BLaER1 (cell line): ENCODE data around the gene IL19.

Source experiments
- H3K27ac ChIP-seq: shearing (Covaris generic); formaldehyde crosslinking; 2 replicates; pipeline ENCODE4 v1.8.1; 2022
- H3K27me3 ChIP-seq: shearing (Covaris generic); formaldehyde crosslinking; 2 replicates; pipeline ENCODE4 v1.8.1; 2022
- H3K36me3 ChIP-seq: shearing (Covaris generic); formaldehyde crosslinking; 2 replicates; pipeline ENCODE4 v1.8.1; 2022
- H3K4me1 ChIP-seq: shearing (Covaris generic); formaldehyde crosslinking; 2 replicates; pipeline ENCODE4 v1.8.1; 2022
- H3K4me2 ChIP-seq: shearing (Covaris generic); formaldehyde crosslinking; 2 replicates; pipeline ENCODE4 v1.8.1; 2022
- H3K4me3 ChIP-seq: shearing (Covaris generic); formaldehyde crosslinking; 2 replicates; pipeline ENCODE4 v1.8.1; 2022
- H3K9ac ChIP-seq: shearing (Covaris generic); formaldehyde crosslinking; 2 replicates; pipeline ENCODE4 v1.8.1; 2022
- H3K9me3 ChIP-seq: shearing (Covaris generic); formaldehyde crosslinking; 2 replicates; pipeline ENCODE4 v1.8.1; 2022
- H4K20me1 ChIP-seq: shearing (Covaris generic); formaldehyde crosslinking; 2 replicates; pipeline ENCODE4 v1.8.1; 2022
- Cebpa-rat ChIP-seq: shearing (Covaris generic); IDR thresholded peaks from 2 replicates; pipeline ENCODE4 v1.8.1; 2022

IL19 gene

DNA sequence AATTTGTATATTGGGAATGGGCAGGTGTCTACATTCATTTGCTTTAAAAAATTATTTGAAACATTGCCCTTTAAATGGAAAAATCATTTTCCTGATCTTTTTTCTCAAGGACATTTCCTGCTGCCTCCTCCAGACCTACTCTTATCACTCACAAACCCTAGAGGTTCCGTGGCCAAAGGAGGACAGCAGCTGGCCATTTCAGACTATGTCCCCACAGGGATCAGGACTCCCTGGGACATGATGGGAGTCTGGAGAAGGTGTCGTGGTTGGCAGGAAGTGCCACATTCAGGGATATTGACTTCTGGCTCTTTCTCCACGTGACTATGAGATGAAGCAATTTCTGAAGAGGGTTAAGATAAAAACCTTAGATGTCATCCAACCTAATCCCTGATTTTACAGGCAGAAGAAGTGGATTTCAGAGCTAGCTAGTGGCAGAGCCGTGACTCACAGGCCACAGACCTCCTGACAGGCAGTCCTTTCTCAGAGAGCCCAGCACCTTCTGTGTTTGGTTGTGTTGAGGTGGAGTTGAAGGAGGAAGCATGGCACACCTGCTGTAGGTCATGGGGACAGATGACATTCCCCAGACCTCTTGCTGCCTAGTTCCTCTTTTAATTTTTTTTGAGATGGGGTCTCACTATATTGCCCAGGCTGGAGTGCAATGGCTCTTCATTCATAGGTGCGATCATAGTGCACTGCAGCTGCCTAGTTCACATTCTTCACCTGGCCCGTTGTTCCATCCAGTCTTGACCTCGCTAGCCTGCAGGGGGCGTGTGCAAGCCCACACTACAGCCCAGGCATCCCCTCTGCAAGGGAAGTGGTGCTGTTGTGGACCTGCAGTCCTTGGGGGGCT lies 27.2 kb downstream of the IL19 start:
- Histone ChIP-seq H3K36me3 (no peaks in the 10 kb centered on the region), H3K27ac (no peak overlapping the region), H3K4me3 (no peak overlapping the region), H3K27me3 (no peaks in the 10 kb centered on the region), H4K20me1 (no peaks in the 10 kb centered on the region), H3K9ac (no peak overlapping the region), H3K9me3 (no peaks in the 10 kb centered on the region), H3K4me2 (peak overlapping the region; percentile 69; the same call in 1 of the 2 replicates), H3K4me1 (peaks cover 58% of the 10 kb centered on the region)
- no peak for TF ChIP-seq Cebpa-rat

DNA sequence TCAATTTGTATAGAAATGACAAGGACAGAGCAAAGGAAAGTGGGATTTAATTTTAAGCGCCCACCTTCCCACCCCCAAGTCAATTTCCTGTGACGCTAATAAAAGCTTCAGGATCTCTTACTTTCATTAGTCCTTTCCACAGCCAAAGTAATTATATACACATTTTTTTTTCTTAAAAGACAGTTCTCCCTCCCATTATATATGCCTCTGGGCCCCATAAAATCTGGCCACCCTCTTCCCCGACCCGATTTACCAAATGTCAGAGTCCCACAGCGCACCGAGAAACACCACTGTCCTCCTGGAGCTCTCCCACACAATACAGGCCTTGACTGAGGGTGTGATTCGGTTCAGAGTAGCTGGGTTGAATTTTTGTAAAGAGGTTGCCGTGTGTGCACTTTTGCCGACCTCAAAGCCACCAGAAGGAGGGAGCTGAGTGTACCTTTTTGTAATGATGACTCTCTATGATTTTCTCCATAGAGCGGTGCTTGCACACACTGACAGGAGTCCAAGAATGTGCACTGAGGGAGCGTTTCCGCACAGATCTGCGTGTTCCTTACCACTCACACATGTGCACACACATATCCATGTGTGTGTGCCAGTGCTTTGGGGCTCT lies 27.9 kb downstream of the IL19 start:
- no peaks in the 10 kb centered on the region for H3K9me3 ChIP-seq
- no peak overlapping the region for H3K4me3 ChIP-seq
- H3K9ac ChIP-seq: no peak overlapping the region
- H3K36me3 ChIP-seq: no peaks in the 10 kb centered on the region
- no peaks in the 10 kb centered on the region for H3K27me3 ChIP-seq
- TF ChIP-seq Cebpa-rat: no peak
- peak overlapping the region; percentile 69 for H3K4me2 ChIP-seq
- H4K20me1 ChIP-seq: no peaks in the 10 kb centered on the region
- no peak overlapping the region for H3K27ac ChIP-seq
- H3K4me1 ChIP-seq: peaks cover 58% of the 10 kb centered on the region

DNA sequence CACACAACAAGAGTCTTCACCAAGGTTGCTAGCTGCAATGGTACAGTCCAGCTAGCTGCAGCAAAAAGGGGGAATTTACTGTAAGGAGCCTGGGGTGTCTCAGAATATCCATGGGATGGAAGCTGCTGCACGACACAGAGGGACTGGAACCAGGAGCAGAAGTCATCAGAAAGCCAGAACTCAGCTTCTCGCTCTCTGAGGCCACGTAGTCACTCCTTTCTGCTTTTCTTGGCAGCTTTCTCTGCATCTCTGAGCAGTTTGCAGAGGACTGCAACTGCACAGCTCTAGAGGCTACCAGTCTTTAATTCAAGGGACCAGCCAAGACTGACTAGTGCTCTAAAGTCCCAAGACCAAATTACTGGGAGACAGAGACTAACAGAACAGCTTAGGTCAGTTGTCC lies 28.7 kb downstream of the IL19 start:
- no peaks in the 10 kb centered on the region for H3K9me3 ChIP-seq
- no peak for TF ChIP-seq Cebpa-rat
- H3K9ac ChIP-seq: no peak overlapping the region
- H3K36me3 ChIP-seq: no peaks in the 10 kb centered on the region
- H3K27me3 ChIP-seq: no peaks in the 10 kb centered on the region
- no peak overlapping the region for H3K4me3 ChIP-seq
- H3K27ac ChIP-seq: peak overlapping the region; percentile 27; the same call in 1 of the 2 replicates
- peak overlapping the region; percentile 69 for H3K4me2 ChIP-seq
- peaks cover 66% of the 10 kb centered on the region for H3K4me1 ChIP-seq
- H4K20me1 ChIP-seq: no peaks in the 10 kb centered on the region

DNA sequence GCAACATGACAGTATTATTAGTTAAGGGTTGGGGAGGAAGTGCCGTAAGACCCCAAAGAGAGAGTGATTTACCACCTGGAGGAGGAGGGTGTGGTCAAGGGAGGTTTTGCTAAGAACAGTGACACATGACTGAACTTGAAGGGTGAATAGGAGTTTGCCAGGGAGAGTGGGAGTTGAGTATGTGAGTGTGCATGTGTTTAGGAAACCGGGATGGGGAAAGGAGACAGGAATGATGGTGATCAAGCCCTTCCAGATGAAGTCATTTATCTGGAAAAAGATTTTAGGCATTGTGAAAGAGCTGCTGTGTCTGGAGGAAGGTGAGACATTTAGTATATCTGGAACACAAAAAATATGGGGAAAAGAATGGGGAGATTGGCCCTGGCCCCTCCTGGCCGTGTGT lies 29.8 kb downstream of the IL19 start:
- Histone ChIP-seq H4K20me1 (no peaks in the 10 kb centered on the region), H3K4me3 (no peak overlapping the region), H3K9me3 (no peaks in the 10 kb centered on the region), H3K4me1 (peaks cover 66% of the 10 kb centered on the region), H3K9ac (no peak overlapping the region), H3K27me3 (no peaks in the 10 kb centered on the region), H3K36me3 (no peaks in the 10 kb centered on the region), H3K4me2 (peak overlapping the region; percentile 69), H3K27ac (no peak overlapping the region)
- no peak for TF ChIP-seq Cebpa-rat

DNA sequence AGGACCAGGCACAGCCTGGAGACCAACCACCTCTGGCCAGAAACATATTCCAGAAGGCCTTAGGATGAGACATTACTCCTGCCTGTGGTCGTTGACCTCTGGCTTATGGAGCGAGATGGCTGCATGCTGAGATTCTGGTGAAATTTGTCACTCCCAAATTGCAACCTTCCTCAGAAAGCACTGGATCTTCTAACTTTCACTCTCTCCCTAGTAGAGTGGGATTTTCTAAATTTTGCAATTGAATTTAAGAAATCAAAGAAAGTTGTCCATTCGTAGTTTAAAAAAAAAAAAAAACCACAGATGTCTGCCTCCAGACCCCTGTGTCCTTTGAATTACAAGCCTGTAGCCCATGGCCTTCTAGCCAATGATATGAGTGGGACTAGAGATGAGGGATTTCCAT lies 30.3 kb downstream of the IL19 start:
- Histone ChIP-seq H3K27ac (no peak overlapping the region), H4K20me1 (no peaks in the 10 kb centered on the region), H3K27me3 (no peaks in the 10 kb centered on the region), H3K36me3 (no peaks in the 10 kb centered on the region), H3K9ac (no peak overlapping the region), H3K4me1 (peaks cover 66% of the 10 kb centered on the region), H3K9me3 (no peaks in the 10 kb centered on the region), H3K4me3 (no peak overlapping the region), H3K4me2 (peak overlapping the region; percentile 69)
- TF ChIP-seq Cebpa-rat: no peak

DNA sequence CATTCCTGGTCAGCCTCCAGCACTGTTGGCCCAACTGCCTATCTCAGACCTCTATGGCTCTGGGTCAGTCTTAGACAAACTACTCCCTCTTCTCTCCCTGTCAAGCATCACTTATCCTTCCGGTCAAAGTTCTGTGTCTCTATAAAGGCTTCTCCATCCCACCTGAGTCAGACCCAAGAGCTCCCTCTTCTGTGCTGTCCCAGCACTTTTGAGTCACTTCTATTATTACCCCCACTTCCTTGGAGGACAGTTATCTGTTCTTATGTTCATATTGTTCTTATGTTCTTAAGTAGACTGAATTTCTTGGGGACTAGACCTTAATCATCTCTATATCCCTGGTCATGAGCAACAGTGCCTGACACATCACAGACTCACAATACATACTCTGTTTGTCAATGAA lies 30.9 kb downstream of the IL19 start:
- Histone ChIP-seq H3K4me3 (no peak overlapping the region), H3K36me3 (no peaks in the 10 kb centered on the region), H3K9ac (no peak overlapping the region), H3K9me3 (no peaks in the 10 kb centered on the region), H3K27ac (no peak overlapping the region), H3K4me2 (no peak overlapping the region), H4K20me1 (no peaks in the 10 kb centered on the region), H3K4me1 (peaks cover 66% of the 10 kb centered on the region), H3K27me3 (no peaks in the 10 kb centered on the region)
- no peak for TF ChIP-seq Cebpa-rat

DNA sequence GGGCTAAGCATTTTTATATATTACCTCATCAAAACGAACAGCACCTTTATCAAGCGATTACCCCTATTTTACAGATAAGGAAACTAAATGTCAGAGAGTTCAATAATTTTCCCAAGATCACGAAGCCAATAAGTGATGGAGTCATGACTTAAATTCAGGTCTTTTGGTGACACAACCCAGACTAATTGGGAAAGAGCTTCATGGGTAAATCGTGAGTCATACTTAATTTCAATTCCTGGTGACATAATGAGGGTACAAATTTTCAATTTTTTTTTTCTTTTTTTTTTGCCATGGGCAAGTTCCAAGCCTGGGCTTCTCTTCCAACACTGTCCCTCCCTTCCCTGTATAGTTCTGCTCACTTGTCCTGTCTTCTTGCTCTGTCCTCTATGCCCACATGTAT lies 31.8 kb downstream of the IL19 start:
- Histone ChIP-seq H3K4me1 (peaks cover 65% of the 10 kb centered on the region), H3K9me3 (no peaks in the 10 kb centered on the region), H3K9ac (no peak overlapping the region)

DNA sequence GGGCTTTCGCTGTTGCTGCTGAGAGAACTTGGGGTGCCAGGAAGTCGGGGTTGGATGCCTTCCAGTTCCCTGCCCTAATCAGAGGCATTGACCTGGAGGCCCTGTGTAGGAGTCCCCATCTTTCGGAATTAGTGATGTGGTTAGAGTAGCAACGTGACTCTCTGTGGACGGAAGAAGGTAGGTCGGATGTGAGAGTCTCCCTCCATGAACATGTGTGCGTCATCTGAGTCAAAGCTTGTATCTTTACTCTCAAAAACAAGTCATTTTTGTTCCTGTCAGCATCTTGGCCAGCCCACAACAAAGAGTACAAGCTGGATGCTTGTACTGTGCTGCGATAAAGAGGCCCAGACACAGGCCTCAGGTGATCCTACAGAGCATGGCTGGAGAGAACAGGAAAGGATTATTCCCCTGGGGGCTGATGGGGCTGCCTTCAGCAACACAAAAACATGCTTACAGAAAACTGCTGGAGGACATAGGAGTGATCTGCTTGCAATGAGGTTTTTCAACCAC lies 32.7 kb downstream of the IL19 start:
- Histone ChIP-seq H3K4me2 (peak overlapping the region; percentile 70), H3K9ac (no peak overlapping the region), H3K36me3 (no peaks in the 10 kb centered on the region)

More for the DNA sequence above, 31.8 kb downstream of the IL19 start:
- TF ChIP-seq Cebpa-rat: no peak
- Histone ChIP-seq H4K20me1 (no peaks in the 10 kb centered on the region), H3K27me3 (no peaks in the 10 kb centered on the region), H3K4me3 (no peak overlapping the region), H3K4me2 (peak overlapping the region; percentile 70), H3K36me3 (no peaks in the 10 kb centered on the region), H3K27ac (peak overlapping the region; percentile 37; the same call in 1 of the 2 replicates)

DNA sequence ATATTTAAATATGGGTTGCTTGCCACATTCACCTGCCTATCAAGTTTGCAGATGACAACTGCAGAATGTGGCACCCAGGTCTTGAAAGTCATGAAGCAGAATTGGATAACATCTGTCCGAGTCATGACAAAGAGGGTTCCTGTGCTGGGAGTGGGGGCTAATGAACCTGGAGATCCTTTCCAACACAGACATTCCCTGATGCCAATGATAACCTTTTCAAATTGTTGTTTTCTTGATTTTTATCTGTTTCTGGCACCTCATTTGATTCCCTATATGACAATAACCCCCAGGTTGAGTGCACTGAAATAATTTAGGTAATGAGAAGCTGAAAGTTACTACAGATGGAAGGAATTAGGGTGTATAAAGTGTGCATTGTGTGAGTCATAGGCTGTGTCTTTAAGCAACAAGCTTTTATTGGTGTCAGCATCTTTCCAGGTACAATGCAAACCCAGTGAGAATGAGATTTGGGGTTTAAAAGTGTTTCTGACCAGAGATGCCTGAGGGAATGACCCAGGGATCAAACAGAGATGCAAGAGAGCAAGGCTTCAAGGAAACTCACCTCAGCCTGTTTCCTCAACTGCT lies 33.7 kb downstream of the IL19 start:
- no peaks in the 10 kb centered on the region for H3K9me3 ChIP-seq
- H3K27ac ChIP-seq: no peak overlapping the region
- no peaks in the 10 kb centered on the region for H3K27me3 ChIP-seq
- H3K36me3 ChIP-seq: no peaks in the 10 kb centered on the region
- H3K9ac ChIP-seq: no peak overlapping the region
- peaks cover 57% of the 10 kb centered on the region for H3K4me1 ChIP-seq
- H4K20me1 ChIP-seq: no peaks in the 10 kb centered on the region
- no peak overlapping the region for H3K4me3 ChIP-seq
- H3K4me2 ChIP-seq: peak overlapping the region; percentile 70; the same call in 1 of the 2 replicates
- TF ChIP-seq Cebpa-rat: no peak

More for the DNA sequence above, 32.7 kb downstream of the IL19 start:
- Histone ChIP-seq H4K20me1 (no peaks in the 10 kb centered on the region), H3K9me3 (no peaks in the 10 kb centered on the region), H3K4me3 (no peak overlapping the region), H3K4me1 (peaks cover 60% of the 10 kb centered on the region), H3K27me3 (no peaks in the 10 kb centered on the region), H3K27ac (peak overlapping the region; percentile 37; the same call in 1 of the 2 replicates)
- no peak for TF ChIP-seq Cebpa-rat

DNA sequence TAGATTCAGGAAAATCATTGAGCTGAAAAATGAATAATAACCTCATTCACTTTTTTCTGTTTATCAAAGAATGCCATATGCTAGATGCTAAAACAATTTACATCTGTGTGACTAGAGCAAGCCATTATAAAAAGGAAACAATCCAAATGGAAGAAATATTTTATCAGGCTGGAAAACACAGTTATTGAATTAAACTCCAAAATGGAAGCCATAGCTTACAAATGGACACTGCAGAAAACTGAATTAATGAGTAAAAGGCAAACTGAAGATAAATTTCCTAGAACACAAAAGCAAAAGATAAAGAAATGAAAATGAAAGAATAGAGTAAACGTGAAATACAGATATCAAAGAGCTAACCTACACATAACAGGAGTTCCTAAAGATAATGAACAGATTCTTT lies 34.8 kb downstream of the IL19 start:
- no peak overlapping the region for H3K4me3 ChIP-seq
- no peak overlapping the region for H3K27ac ChIP-seq
- H3K9ac ChIP-seq: no peak overlapping the region
- H3K27me3 ChIP-seq: no peaks in the 10 kb centered on the region
- H3K4me2 ChIP-seq: no peak overlapping the region
- peaks cover 46% of the 10 kb centered on the region for H3K4me1 ChIP-seq
- H4K20me1 ChIP-seq: no peaks in the 10 kb centered on the region
- TF ChIP-seq Cebpa-rat: no peak
- peaks cover 1% of the 10 kb centered on the region for H3K9me3 ChIP-seq
- H3K36me3 ChIP-seq: no peaks in the 10 kb centered on the region
